Mesendoderm (in vitro differentiated cells): ENCODE results near the gene RRP1.

Experiments
- DNase-seq: peaks from one replicate; pipeline ENCODE4 v3.0.0; 2013
- H2AK5ac ChIP-seq: 2 replicates; pipeline ENCODE4 v1.6.1; 2013; ENCODE audit warnings: low read length, inconsistent platforms
- H2BK120ac ChIP-seq: 2 replicates; pipeline ENCODE4 v1.6.1; 2013; ENCODE audit warnings: low read depth, mild to moderate bottlenecking, low read length, moderate library complexity, mixed read lengths
- H2BK15ac ChIP-seq: replicated peaks from 2 replicates; pipeline ENCODE4 v1.6.1; 2013; ENCODE audit warnings: low read depth, mild to moderate bottlenecking, moderate library complexity
- H2BK5ac ChIP-seq: 2 replicates; pipeline ENCODE4 v1.6.1; 2013; ENCODE audit warnings: low read length, inconsistent platforms
- H3K18ac ChIP-seq: 2 replicates; pipeline ENCODE4 v1.6.1; 2013; ENCODE audit warnings: mild to moderate bottlenecking, low read length, mixed read lengths
- H3K23ac ChIP-seq: one replicate; pipeline ENCODE4 v1.6.1; 2013; ENCODE audit warnings: low read length
- H3K27ac ChIP-seq: 2 replicates; pipeline ENCODE4 v1.5.1; 2013; ENCODE audit warnings: low read depth, mild to moderate bottlenecking, inconsistent platforms, low read length, moderate library complexity
- H3K27me3 ChIP-seq: 2 replicates; pipeline ENCODE4 v1.6.1; 2013; ENCODE audit warnings: low read length, control low read depth, mild to moderate bottlenecking, inconsistent platforms; ENCODE audit not compliant: insufficient read depth, poor library complexity
- H3K36me3 ChIP-seq: 2 replicates; pipeline ENCODE4 v1.6.1; 2013; ENCODE audit warnings: low read length, inconsistent platforms; ENCODE audit not compliant: control insufficient read depth, insufficient read depth
- H3K4ac ChIP-seq: one replicate; pipeline ENCODE4 v1.6.1; 2013; ENCODE audit warnings: low read depth, mild to moderate bottlenecking, low read length, moderate library complexity
- H3K4me1 ChIP-seq: 2 replicates; pipeline ENCODE4 v1.6.1; 2013; ENCODE audit warnings: low read depth, low read length, inconsistent platforms; ENCODE audit not compliant: control insufficient read depth
- H3K4me2 ChIP-seq: 2 replicates; pipeline ENCODE4 v1.6.1; 2013; ENCODE audit warnings: low read length
- H3K4me3 ChIP-seq: 2 replicates; pipeline ENCODE4 v1.5.1; 2013; ENCODE audit warnings: mild to moderate bottlenecking, low read length
- H3K56ac ChIP-seq: one replicate; pipeline ENCODE4 v1.6.1; 2013; ENCODE audit warnings: low read length
- H3K79me1 ChIP-seq: 2 replicates; pipeline ENCODE4 v1.6.1; 2013; ENCODE audit warnings: low read length, inconsistent platforms
- H3K79me2 ChIP-seq: 2 replicates; pipeline ENCODE4 v1.6.1; 2013; ENCODE audit warnings: mild to moderate bottlenecking, low read length; ENCODE audit not compliant: control insufficient read depth, insufficient read depth
- H3K9ac ChIP-seq: 2 replicates; pipeline ENCODE4 v1.6.1; 2013; ENCODE audit warnings: low read length, inconsistent platforms
- H4K5ac ChIP-seq: one replicate; pipeline ENCODE4 v1.6.1; 2013; ENCODE audit warnings: low read length
- H4K8ac ChIP-seq: one replicate; pipeline ENCODE4 v1.6.1; 2013; ENCODE audit warnings: low read depth, mild to moderate bottlenecking, control low read depth, low read length, moderate library complexity
- WGBS: extraction: QIAGEN DNeasy Blood & Tissue Kit; methylation state at CpG from one replicate; pipeline ENCODE4 v1.1.7; 2013; ENCODE audit warnings: low lambda C conversion rate, missing lambda C conversion rate; ENCODE audit not compliant: insufficient coverage; ENCODE audit errors: extremely low coverage; 5-methylcytosine and 5-hydroxymethylcytosine counted together

RRP1 gene

DNA sequence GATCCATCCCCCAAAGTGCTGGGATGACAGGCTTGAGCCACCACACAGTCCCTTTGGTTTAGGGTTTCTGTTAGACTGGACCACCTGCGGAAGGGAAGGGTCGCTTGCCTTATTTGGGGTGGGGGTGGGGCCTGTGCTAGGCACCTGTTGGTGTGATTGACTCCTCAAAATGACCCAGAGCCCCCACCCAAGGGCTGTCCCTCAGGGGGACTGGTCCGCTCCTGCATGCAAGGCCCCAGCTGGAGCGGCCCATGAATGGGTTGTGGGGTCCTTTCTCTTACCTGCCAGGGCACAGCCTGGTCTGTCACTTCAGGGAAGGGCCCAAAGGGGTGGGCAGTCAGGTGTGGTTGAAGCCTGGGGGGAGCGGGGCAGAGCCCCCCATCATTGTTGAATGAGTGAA is 11.4 kb upstream of the RRP1 start:
- DNase-seq, result no peak
- H3K23ac ChIP-seq, result no peak overlapping the region
- no peak overlapping the region for H2BK15ac ChIP-seq
- H3K4me3 ChIP-seq, result no peak overlapping the region
- H3K79me2 ChIP-seq, result peaks cover 10% of the 10 kb centered on the region
- WGBS, result no CpG with 5 or more reads among the region's 5 CpGs
- no peaks in the 10 kb centered on the region for H3K4me1 ChIP-seq
- H2AK5ac ChIP-seq, result no peak overlapping the region
- no peak overlapping the region for H2BK5ac ChIP-seq
- no peak overlapping the region for H3K4me2 ChIP-seq
- no peak overlapping the region for H3K4ac ChIP-seq
- no peak overlapping the region for H3K18ac ChIP-seq
- no peak overlapping the region for H4K8ac ChIP-seq
- H3K27me3 ChIP-seq, result no peaks in the 10 kb centered on the region
- H3K27ac ChIP-seq, result no peak overlapping the region
- H2BK120ac ChIP-seq, result no peak overlapping the region
- H3K9ac ChIP-seq, result no peak overlapping the region
- H3K79me1 ChIP-seq, result peaks cover 8% of the 10 kb centered on the region
- H4K5ac ChIP-seq, result no peak overlapping the region
- peaks cover 4% of the 10 kb centered on the region for H3K36me3 ChIP-seq
- no peak overlapping the region for H3K56ac ChIP-seq

DNA sequence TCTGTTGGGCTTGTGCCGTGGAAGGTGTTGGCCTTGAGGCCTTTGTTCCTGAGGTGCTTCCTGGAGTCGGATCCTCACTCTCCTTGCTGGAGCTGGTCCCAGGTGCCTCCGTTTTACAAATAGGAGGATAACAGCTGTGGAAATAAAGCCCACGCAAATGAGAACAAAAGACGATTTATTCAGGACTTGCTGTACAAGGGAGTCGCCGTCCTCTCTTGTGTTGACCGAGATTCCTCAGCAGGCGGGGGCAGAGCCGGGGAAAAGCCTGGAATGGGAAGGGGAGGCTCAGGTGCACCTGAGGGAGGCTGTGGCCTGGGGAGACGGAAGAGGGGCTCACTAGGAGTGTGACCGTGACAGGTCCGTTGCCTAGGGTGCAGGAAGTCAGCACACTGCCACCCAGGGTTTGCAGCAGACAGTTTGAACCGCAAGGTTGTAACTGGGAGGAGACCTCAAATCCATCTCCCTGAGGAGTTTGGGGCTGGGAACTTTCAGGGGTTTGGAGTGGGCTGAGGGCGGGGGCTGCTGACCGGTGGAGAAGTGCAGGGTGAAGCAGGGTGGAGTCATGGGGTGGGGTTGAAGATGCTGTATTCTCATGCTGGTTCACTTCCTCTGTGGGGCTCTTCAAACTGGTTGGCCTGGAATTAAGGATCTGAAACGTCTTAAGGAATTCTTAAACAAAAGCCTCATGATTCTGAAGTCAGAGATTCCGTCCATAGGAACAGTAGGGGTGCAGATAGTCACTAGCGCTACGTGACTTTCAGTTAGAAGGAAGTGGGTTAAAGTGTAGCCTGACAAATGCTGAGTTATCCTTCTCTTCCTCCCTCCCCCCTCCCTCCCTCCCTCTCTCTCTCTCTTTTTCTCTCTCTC is 10.7 kb upstream of the RRP1 start:
- no peak overlapping the region for H4K8ac ChIP-seq
- peak; percentile 31 for DNase-seq
- no peak overlapping the region for H4K5ac ChIP-seq
- H3K36me3 ChIP-seq, result no peaks in the 10 kb centered on the region
- no peak overlapping the region for H3K23ac ChIP-seq
- H3K18ac ChIP-seq, result no peak overlapping the region
- no peak overlapping the region for H3K9ac ChIP-seq
- H3K27me3 ChIP-seq, result no peaks in the 10 kb centered on the region
- no peak overlapping the region for H3K4ac ChIP-seq
- peaks cover 10% of the 10 kb centered on the region for H3K79me2 ChIP-seq
- H2AK5ac ChIP-seq, result no peak overlapping the region
- H3K4me1 ChIP-seq, result no peaks in the 10 kb centered on the region
- no peak overlapping the region for H3K27ac ChIP-seq
- H3K4me2 ChIP-seq, result no peak overlapping the region
- H3K56ac ChIP-seq, result no peak overlapping the region
- no CpG with 5 or more reads among the region's 20 CpGs for WGBS
- H3K4me3 ChIP-seq, result no peak overlapping the region
- no peak overlapping the region for H2BK5ac ChIP-seq
- no peak overlapping the region for H2BK15ac ChIP-seq
- H3K79me1 ChIP-seq, result peaks cover 8% of the 10 kb centered on the region
- no peak overlapping the region for H2BK120ac ChIP-seq

DNA sequence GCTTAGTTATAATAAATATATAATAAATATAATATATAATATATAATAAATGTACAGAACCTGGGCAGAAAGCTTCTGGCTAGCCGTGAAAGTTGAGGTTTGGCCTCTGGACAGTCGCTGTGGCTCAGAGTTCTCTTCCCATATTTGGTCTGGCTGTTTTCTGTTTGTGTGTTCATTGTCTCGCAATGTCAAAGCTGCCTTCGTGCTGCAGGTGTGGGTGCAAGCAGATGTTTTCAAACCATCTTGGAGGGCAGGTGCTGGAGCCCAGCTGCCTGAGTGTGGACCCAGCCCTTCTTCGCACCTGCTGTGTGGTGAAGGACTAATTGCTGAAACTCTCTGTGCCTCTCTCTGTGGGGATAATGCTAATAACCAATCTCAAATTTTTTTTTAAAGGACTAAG is 9.7 kb upstream of the RRP1 start:
- H4K8ac ChIP-seq, result no peak overlapping the region
- DNase-seq, result no peak
- no peak overlapping the region for H3K4ac ChIP-seq
- H2AK5ac ChIP-seq, result no peak overlapping the region
- H3K36me3 ChIP-seq, result no peaks in the 10 kb centered on the region
- WGBS, result no CpG with 5 or more reads among the region's 5 CpGs
- H3K18ac ChIP-seq, result no peak overlapping the region
- H3K27ac ChIP-seq, result no peak overlapping the region
- H3K79me2 ChIP-seq, result peaks cover 8% of the 10 kb centered on the region
- H3K27me3 ChIP-seq, result no peaks in the 10 kb centered on the region
- H2BK120ac ChIP-seq, result no peak overlapping the region
- H3K4me1 ChIP-seq, result no peaks in the 10 kb centered on the region
- H3K4me2 ChIP-seq, result no peak overlapping the region
- no peak overlapping the region for H3K9ac ChIP-seq
- H3K23ac ChIP-seq, result no peak overlapping the region
- H3K4me3 ChIP-seq, result no peak overlapping the region
- peaks cover 6% of the 10 kb centered on the region for H3K79me1 ChIP-seq
- no peak overlapping the region for H2BK15ac ChIP-seq
- H3K56ac ChIP-seq, result no peak overlapping the region
- no peak overlapping the region for H2BK5ac ChIP-seq
- H4K5ac ChIP-seq, result no peak overlapping the region

DNA sequence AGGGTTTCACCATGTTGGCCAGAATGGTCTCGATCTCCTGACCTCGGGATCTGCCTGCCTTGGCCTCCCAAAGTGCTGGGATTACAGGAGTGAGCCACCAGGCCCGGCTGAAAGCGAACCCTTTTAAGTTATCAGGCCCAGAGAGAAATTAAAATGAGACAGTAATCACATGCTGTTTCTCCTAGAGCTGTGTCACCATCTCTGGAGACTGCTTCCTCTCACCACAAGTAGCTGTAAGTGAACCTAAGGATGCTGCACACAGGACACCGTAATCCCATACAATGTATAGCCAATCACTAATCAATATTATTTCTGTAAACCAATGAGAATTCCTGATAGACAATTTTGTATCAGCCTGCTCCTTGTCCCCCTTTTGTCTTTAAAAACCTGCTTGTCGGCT is 7.5 kb upstream of the RRP1 start:
- H3K79me2 ChIP-seq, result no peaks in the 10 kb centered on the region
- H2BK5ac ChIP-seq, result no peak overlapping the region
- no peaks in the 10 kb centered on the region for H3K27me3 ChIP-seq
- H3K27ac ChIP-seq, result no peak overlapping the region
- H2AK5ac ChIP-seq, result no peak overlapping the region
- H3K4me1 ChIP-seq, result no peaks in the 10 kb centered on the region
- no peak overlapping the region for H3K4ac ChIP-seq
- H2BK15ac ChIP-seq, result no peak overlapping the region
- H3K4me3 ChIP-seq, result no peak overlapping the region
- WGBS, result no CpG with 5 or more reads among the region's 6 CpGs
- no peak overlapping the region for H2BK120ac ChIP-seq
- no peak overlapping the region for H3K4me2 ChIP-seq
- H4K5ac ChIP-seq, result no peak overlapping the region
- H3K9ac ChIP-seq, result no peak overlapping the region
- H3K18ac ChIP-seq, result no peak overlapping the region
- H3K56ac ChIP-seq, result no peak overlapping the region
- H3K79me1 ChIP-seq, result no peaks in the 10 kb centered on the region
- H4K8ac ChIP-seq, result no peak overlapping the region
- H3K36me3 ChIP-seq, result no peaks in the 10 kb centered on the region
- DNase-seq, result no peak
- no peak overlapping the region for H3K23ac ChIP-seq

DNA sequence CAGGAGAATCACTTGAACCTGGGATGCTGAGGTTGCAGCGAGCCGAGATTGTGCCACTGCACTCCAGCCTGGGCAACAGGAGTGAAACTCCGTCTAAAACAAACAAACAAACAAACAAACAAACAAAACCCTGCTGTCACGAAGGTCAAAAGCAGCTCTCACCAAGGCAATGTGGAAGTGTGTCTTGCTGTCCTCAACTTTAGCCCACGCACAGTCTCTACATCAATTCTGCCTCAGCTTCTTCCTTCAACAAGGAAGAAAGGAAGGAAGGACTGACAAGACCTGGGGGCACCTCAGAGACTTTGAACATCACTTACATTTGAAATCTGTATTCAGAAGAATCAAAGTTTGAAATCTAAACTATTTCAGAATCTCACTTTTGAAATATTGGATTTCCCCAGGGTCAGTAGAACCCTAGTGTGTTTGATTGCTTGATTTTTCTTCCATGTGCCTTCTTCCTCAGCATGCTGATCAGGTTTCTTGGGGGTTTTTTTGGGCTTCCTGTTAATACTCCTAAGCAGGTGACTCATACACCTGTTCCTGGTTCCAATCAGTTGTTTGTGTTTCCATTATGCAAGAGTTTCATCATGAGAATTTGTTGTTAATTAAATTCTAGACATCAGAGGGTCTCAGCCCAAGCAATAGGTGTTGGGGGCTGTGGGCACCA is 6.8 kb upstream of the RRP1 start:
- no peak for DNase-seq
- Histone ChIP-seq H3K79me1 (no peaks in the 10 kb centered on the region), H3K18ac (no peak overlapping the region), H3K4me1 (no peaks in the 10 kb centered on the region), H4K5ac (no peak overlapping the region), H3K36me3 (no peaks in the 10 kb centered on the region), H3K56ac (no peak overlapping the region), H3K4me3 (no peak overlapping the region), H3K4me2 (no peak overlapping the region), H2BK120ac (no peak overlapping the region), H2AK5ac (no peak overlapping the region), H3K9ac (no peak overlapping the region), H4K8ac (no peak overlapping the region), H2BK5ac (no peak overlapping the region), H3K27me3 (no peaks in the 10 kb centered on the region), H3K23ac (no peak overlapping the region), H3K79me2 (no peaks in the 10 kb centered on the region), H3K4ac (no peak overlapping the region), H2BK15ac (no peak overlapping the region), H3K27ac (no peak overlapping the region)
- WGBS, result no CpG with 5 or more reads among the region's 5 CpGs
